HG02840 (cell line): ENCODE data around the gene FBN1.
A peak's percentile ranks its signal among the peaks of the same experiment; 100 is the strongest.

ENCODE experiments used
- ATAC-seq: cut with Tn5 transposase; IDR thresholded peaks from one replicate; pipeline ENCODE4 v1.9.1; 2021; ENCODE audit warnings: mild to moderate bottlenecking, moderate library complexity, moderate number of reproducible peaks; ENCODE audit not compliant: unreplicated experiment, low FRiP score

Gene FBN1

GRCh38 chr15:48558226-48558625 lies 87.3 kb downstream of the FBN1 start:
- no peak for ATAC-seq

- no peak for ATAC-seq
Observed at GRCh38 chr15:48557335-48557734, 88.2 kb downstream of the FBN1 start.

GRCh38 chr15:48556159-48556897 lies 89.2 kb downstream of the FBN1 start:
- ATAC-seq, result no peak

- no peak for ATAC-seq
Observed at GRCh38 chr15:48555241-48555881, 90.1 kb downstream of the FBN1 start.

- no peak for ATAC-seq
Observed at GRCh38 chr15:48554112-48554511, 91.4 kb downstream of the FBN1 start.

- no peak for ATAC-seq
Observed at GRCh38 chr15:48553559-48553958, 92.0 kb downstream of the FBN1 start.

- ATAC-seq, result no peak
Observed at GRCh38 chr15:48550822-48551525, 94.5 kb downstream of the FBN1 start.

GRCh38 chr15:48548455-48548854 lies 97.1 kb downstream of the FBN1 start:
- no peak for ATAC-seq

- ATAC-seq, result no peak
Observed at GRCh38 chr15:48547286-48547685, 98.2 kb downstream of the FBN1 start.

GRCh38 chr15:48546296-48546695 lies 99.2 kb downstream of the FBN1 start:
- no peak for ATAC-seq

- no peak for ATAC-seq
Observed at GRCh38 chr15:48544778-48545177, 100.7 kb downstream of the FBN1 start.

GRCh38 chr15:48541341-48542278 lies 103.9 kb downstream of the FBN1 start:
- peak; percentile 65 for ATAC-seq

- ATAC-seq, result no peak
Observed at GRCh38 chr15:48540756-48541155, 104.8 kb downstream of the FBN1 start.

GRCh38 chr15:48538941-48539340 lies 106.6 kb downstream of the FBN1 start:
- no peak for ATAC-seq

- no peak for ATAC-seq
Observed at GRCh38 chr15:48537271-48538113, 108.0 kb downstream of the FBN1 start.

- ATAC-seq, result no peak
Observed at GRCh38 chr15:48536681-48537091, 108.8 kb downstream of the FBN1 start.

GRCh38 chr15:48533982-48534381 lies 111.5 kb downstream of the FBN1 start:
- no peak for ATAC-seq

- ATAC-seq, result no peak
Observed at GRCh38 chr15:48532946-48533345, 112.6 kb downstream of the FBN1 start.

GRCh38 chr15:48530528-48530927 lies 115.0 kb downstream of the FBN1 start:
- ATAC-seq, result no peak

- no peak for ATAC-seq
Observed at GRCh38 chr15:48528921-48529320, 116.6 kb downstream of the FBN1 start.
